Measurements from ENCODE around the gene NRSN2.

GRCh38 chr20:366041-366718 is 19.3 kb downstream of the NRSN2 start:
- TF ChIP-seq HDGF (IDR thresholded peaks at IDR 0.05; ENCODE audit: borderline replicate concordance) = no peak
- TF ChIP-seq ARNT (IDR thresholded peaks at IDR 0.05) = no peak

Measured in HEK293T (cell line).